Heart left ventricle (tissue), 16 donors: ENCODE results near the gene SEMA3B. TPM values are rescaled to one million over a fixed set of nuclear protein-coding genes. Genes with fewer than 3 reads are reported as not detected.

Experiments
- ATAC-seq, 4 donors: fragments of 200-7000 bp; cut with Tn5 transposase; one replicate each; pipeline ENCODE4 v1.9.1; 2020 to 2022; ENCODE audit warnings: moderate library complexity in 4 of 4, mild to moderate bottlenecking in 3 of 4, moderate number of reproducible peaks in 1 of 4
- DNase-seq, 5 donors: peaks; one replicate each; pipeline ENCODE4 v3.0.0-alpha.2; 2020
- H3K27ac ChIP-seq, 12 donors: fragments of 200-600 bp; sonication (generic) in 4 of 12; one replicate each; pipeline versions ENCODE4 v1.5.0 to v1.8.0; 2016 to 2022; ENCODE audit warnings: mild to moderate bottlenecking in 2 of 12
- H3K27me3 ChIP-seq, 9 donors: fragments of 200-600 bp; sonication (generic) in 2 of 9; one replicate each; pipeline versions ENCODE4 v1.5.1 to v1.8.0; 2016 to 2022; ENCODE audit warnings: mild to moderate bottlenecking in 3 of 9
- H3K36me3 ChIP-seq, 9 donors: fragments of 200-600 bp; sonication (generic) in 2 of 9; one replicate each; pipeline versions ENCODE4 v1.5.0 to v1.8.0; 2018 to 2022; ENCODE audit warnings: mild to moderate bottlenecking in 2 of 9
- H3K4me1 ChIP-seq, 12 donors: fragments of 200-600 bp; sonication (generic) in 4 of 12; one replicate each; pipeline versions ENCODE4 v1.5.0 to v1.8.0; 2016 to 2022; ENCODE audit warnings: mild to moderate bottlenecking in 3 of 12
- H3K4me3 ChIP-seq, 12 donors: fragments of 200-600 bp; sonication (generic) in 4 of 12; one replicate each; pipeline versions ENCODE4 v1.5.0 to v1.8.0; 2017 to 2022; ENCODE audit warnings: mild to moderate bottlenecking in 9 of 12, moderate library complexity in 4 of 12
- H3K9me3 ChIP-seq, 12 donors: fragments of 200-600 bp; sonication (generic) in 4 of 12; one replicate each; pipeline versions ENCODE4 v1.5.0 to v1.8.0; 2016 to 2022; ENCODE audit warnings: mild to moderate bottlenecking in 1 of 12
- CTCF ChIP-seq, 12 donors: fragments of 200-600 bp; sonication (generic) in 4 of 12; IDR thresholded peaks; one replicate each; pipeline versions ENCODE4 v1.5.0 to v1.8.0; 2018 to 2022; ENCODE audit warnings: antibody characterized with exemption in 12 of 12, mild to moderate bottlenecking in 5 of 12
- POLR2A ChIP-seq, 2 donors: fragments of 450-650 bp; IDR thresholded peaks; one replicate each; pipeline ENCODE4 v1.6.1; 2017; ENCODE audit warnings: antibody characterized with exemption in 2 of 2, mild to moderate bottlenecking in 2 of 2, moderate library complexity in 2 of 2
- WGBS, 4 donors: extraction: QIAGEN DNeasy Blood & Tissue Kit in 2 of 4; methylation state at CpG; one replicate each; pipeline versions ENCODE4 v1.1.5 to v1.1.7; 2013 to 2018; 5-methylcytosine and 5-hydroxymethylcytosine counted together
- intact Hi-C, 10 donors: fragments of 100-400 bp; cut with DNase I; formaldehyde crosslinking; loops; one replicate each; pipeline versions ENCODE4 v1.11.1 to v1.14.2; 2022
- long read RNA-seq, 3 donors: library from polyadenylated mRNA; unstranded; transcript quantifications; one replicate each; pipeline ENCODE4 v2.0.0, GENCODE V29; 2020 to 2021
- polyA plus RNA-seq, 2 donors: library from polyadenylated mRNA; stranded (reverse); fragments of 200-250 nt; gene quantifications; one replicate each; pipeline ENCODE4 v1.2.3, GENCODE V29; 2013
- total RNA-seq, 9 donors: library from RNA; depleted of rRNA in 2 of 9; stranded (reverse); fragments of >200 nt in 2 of 9; fragmentation: NEBNext Ultra II Directional in 3 of 9; extraction: Animal tissue kit (Norgen Biotek cat#: 25700) in 3 of 9; gene quantifications; one replicate each; pipeline versions ENCODE4 v1.1.0 to v1.2.4, GENCODE V29; 2016 to 2023
- donor health status: ischemic (EF 13 %, LVEDD 7.1; RV severe dilation, severe dysfunction).
- donor health status: healthy with polysubstance abuse.
- donor health status: DM: no; HTN: yes; CAD: no.
- donor health status: DM: no; HTN: no; CAD: no.
- donor health status: ischemic (EF 25% LVEDD 6.9; RV normal size, moderate dysfunction).
- donor health status: ischemic (EF 25% LVEDD 5.7; RV mildly dilated, moderate dysfunction).
- donor health status: healthy.
- donor health status: DM: yes; HTN: yes; CAD: no.
- donor health status: ischemic (EF 35%, LVEDD 5.7; RV mildly dilated, moderate dysfunction).
- donor health status: nonischemic (EF 11% LVEDD 7.7; RV severe dilation, severe dysfunction).
- donor health status: DM: yes; HTN: yes; CAD: no.
- donor health status: PGD.
- donor health status: ischemic (EF 29% LVEDD 5.4; RV normal size, mild dysfunction).
- donor health status: nonischemic (EF 23%, LVEDD 6.1; RV moderate dilation, normal function).

SEMA3B gene
- total RNA-seq (10 to 100 TPM; 12.9 to 60.1 (median 17.8) TPM), polyA plus RNA-seq (10 to 100 TPM; 21.1 to 37.5 TPM)
- long read RNA-seq, donor 1, transcript SEMA3B-213 (18 exons, 2,925 nt), result major isoform, 23 of 119 reads
- long read RNA-seq, donor 1, partial matches to known transcripts, result 24 of 119 reads
- long read RNA-seq, donor 1, other reads (novel, unspliced or antisense), result 66 of 119 reads
- long read RNA-seq, donor 2, transcript SEMA3B-213 (18 exons, 2,925 nt), result major isoform, 19 of 101 reads
- long read RNA-seq, donor 2, transcript SEMA3B-212 (17 exons, 2,958 nt), result minor isoform, 6 of 101 reads
- long read RNA-seq, donor 2, partial matches to known transcripts, result 14 of 101 reads
- long read RNA-seq, donor 2, other reads (novel, unspliced or antisense), result 58 of 101 reads
- long read RNA-seq, donor 3, transcript SEMA3B-213 (18 exons, 2,925 nt), result major isoform, 18 of 78 reads
- long read RNA-seq, donor 3, transcript SEMA3B-204 (17 exons, 2,755 nt), result minor isoform, 13 of 78 reads
- long read RNA-seq, donor 3, partial matches to known transcripts, result 13 of 78 reads
- long read RNA-seq, donor 3, other reads (novel, unspliced or antisense), result 31 of 78 reads

DNA sequence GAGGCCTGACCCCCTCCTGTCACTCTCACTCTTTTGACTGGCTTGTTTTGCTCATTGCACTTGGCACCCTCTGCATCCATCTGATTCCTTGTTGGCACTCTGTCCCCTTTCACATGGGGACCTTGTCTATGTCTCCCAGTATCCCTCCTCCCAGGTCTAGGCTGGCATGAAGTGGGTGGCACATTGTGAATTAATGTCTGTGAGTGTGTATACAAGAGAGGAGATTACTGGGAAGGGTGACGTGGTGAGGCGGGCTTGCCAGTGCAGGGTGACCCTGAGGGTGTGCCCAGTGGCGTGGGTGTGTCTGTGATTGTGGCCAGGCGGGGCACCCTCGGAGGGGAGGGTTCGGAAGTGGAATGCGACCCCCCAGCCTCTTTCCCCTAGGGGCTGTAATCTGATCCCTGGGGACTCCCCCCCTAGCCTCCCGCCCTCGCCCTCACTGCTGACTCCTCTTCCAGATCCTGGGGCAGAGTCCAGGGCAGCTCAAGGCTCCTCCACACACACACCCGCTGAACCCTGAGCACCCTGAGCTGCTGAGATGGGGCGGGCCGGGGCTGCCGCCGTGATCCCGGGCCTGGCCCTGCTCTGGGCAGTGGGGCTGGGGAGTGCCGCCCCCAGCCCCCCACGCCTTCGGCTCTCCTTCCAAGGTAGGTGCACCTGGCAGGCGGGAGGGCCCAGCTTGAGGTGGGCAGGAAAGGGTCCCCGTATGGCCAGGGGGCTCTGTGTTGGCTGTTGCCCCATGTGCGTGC lies at the start of gene SEMA3B:
Gene SEMA3B (plus strand): TSS at position 445 of the 749 bp plus-strand sequence. CDS start 94 bp downstream, at position 539.
- WGBS, 4 donors, result 36 to 42% (median 39%) methylated on average over 6 to 21 of the region's 21 CpGs
- peak within 1 kb of the TSS; percentile 6 to 100 (median 92) for H3K27ac ChIP-seq
- ATAC-seq (peak; percentile 28 to 62 (median 34)), DNase-seq (peak in 4 of 5 donors; percentile 64 to 79 (median 68))
- H3K4me1 ChIP-seq, result peaks cover 0 to 71% (median 55%) of the 10 kb centered on the region in 12 donors
- H3K9me3 ChIP-seq, result no peaks in the 10 kb centered on the region
- no peak for TF ChIP-seq CTCF (IDR thresholded peaks at IDR 0.05)
- no peak for TF ChIP-seq POLR2A (IDR thresholded peaks at IDR 0.05)
- H3K4me3 ChIP-seq, result peak within 1 kb of the TSS in 11 of 12 donors; percentile 13 to 71 (median 59)
- intact Hi-C loops, result loop anchor here in 2 of 10 donors (2.0 to 5.0 kb wide), 2 partner anchors 38 to 147 kb away; no protein-coding TSS in a partner anchor
- no peaks in the 10 kb centered on the region for H3K36me3 ChIP-seq
- peaks cover 0 to 18% (median 0%) of the 10 kb centered on the region in 9 donors for H3K27me3 ChIP-seq

DNA sequence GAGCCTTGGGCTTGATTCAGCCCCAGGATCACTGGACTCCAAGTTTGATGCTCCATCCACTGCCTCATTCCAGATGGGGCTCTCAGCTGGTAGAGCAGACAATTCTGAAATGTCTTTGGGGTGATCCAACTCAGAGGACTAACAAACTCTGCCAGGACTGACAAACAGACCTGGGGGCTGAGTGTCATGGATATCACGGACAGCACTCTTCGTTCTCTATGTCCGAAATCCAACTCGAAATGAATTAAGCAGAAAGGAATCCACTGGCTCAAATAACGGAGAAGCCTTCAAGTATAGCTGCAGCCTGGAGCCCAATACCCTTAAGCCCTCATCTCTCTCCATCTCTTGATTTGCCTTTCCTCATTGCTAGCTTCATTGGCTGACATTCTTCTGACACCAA lies 49.7 kb upstream of the SEMA3B start:
- ATAC-seq (no peak), DNase-seq (no peak)
- 85 to 92% (median 91%) methylated on average over 5 of the region's 5 CpGs for WGBS, 4 donors
- Histone ChIP-seq H3K36me3 (no peaks in the 10 kb centered on the region), H3K9me3 (no peaks in the 10 kb centered on the region), H3K4me1 (peaks cover 0 to 6% (median 0%) of the 10 kb centered on the region in 12 donors), H3K4me3 (no peak overlapping the region), H3K27me3 (no peaks in the 10 kb centered on the region), H3K27ac (no peak overlapping the region)
- intact Hi-C loops, result no loop called here
- TF ChIP-seq POLR2A (IDR thresholded peaks at IDR 0.05) (no peak), CTCF (IDR thresholded peaks at IDR 0.05) (no peak)

- no peak for TF ChIP-seq POLR2A (IDR thresholded peaks at IDR 0.05)
- TF ChIP-seq CTCF (IDR thresholded peaks at IDR 0.05), result no peak
- WGBS, 4 donors, result 33 to 67% (median 53%) methylated on average over 1 to 6 of the region's 6 CpGs
- Histone ChIP-seq H3K9me3 (no peaks in the 10 kb centered on the region), H3K27ac (no peak overlapping the region), H3K27me3 (no peaks in the 10 kb centered on the region), H3K4me1 (peaks cover 0 to 6% (median 0%) of the 10 kb centered on the region in 12 donors), H3K4me3 (no peak overlapping the region), H3K36me3 (no peaks in the 10 kb centered on the region)
- DNase-seq (no peak), ATAC-seq (peak; percentile 10 to 56 (median 30))
- intact Hi-C loops, result no loop called here
These were observed 48.8 kb upstream of the SEMA3B start for GRCh38 chr3:50220109-50220508.

GRCh38 chr3:50221051-50221410 lies 47.9 kb upstream of the SEMA3B start:
- H3K4me3 ChIP-seq, result no peak overlapping the region
- no peaks in the 10 kb centered on the region for H3K27me3 ChIP-seq
- WGBS, 4 donors, result 73 to 80% (median 78%) methylated on average over 3 to 4 of the region's 4 CpGs
- no peak overlapping the region for H3K27ac ChIP-seq
- ATAC-seq (no peak), DNase-seq (no peak)
- H3K36me3 ChIP-seq, result no peaks in the 10 kb centered on the region
- no peak for TF ChIP-seq POLR2A (IDR thresholded peaks at IDR 0.05)
- TF ChIP-seq CTCF (IDR thresholded peaks at IDR 0.05), result no peak
- peaks cover 0 to 6% (median under 1%) of the 10 kb centered on the region in 12 donors for H3K4me1 ChIP-seq
- intact Hi-C loops, result no loop called here
- no peaks in the 10 kb centered on the region for H3K9me3 ChIP-seq
